ENCODE measurements around the gene SLC30A7. TPM values are rescaled to one million over a fixed set of nuclear protein-coding genes. Genes with fewer than 3 reads are reported as not detected.
A peak's percentile ranks its signal among the peaks of the same experiment; 100 is the strongest.
"Not testable (repeated sequence)": the region's sequence is repeated elsewhere in the genome, so short reads cannot be mapped to it uniquely, and the experiment has no call there.

Gene SLC30A7
- polyA plus RNA-seq, 3 donors: 15.4 to 20.9 (median 18.4) TPM

DNA sequence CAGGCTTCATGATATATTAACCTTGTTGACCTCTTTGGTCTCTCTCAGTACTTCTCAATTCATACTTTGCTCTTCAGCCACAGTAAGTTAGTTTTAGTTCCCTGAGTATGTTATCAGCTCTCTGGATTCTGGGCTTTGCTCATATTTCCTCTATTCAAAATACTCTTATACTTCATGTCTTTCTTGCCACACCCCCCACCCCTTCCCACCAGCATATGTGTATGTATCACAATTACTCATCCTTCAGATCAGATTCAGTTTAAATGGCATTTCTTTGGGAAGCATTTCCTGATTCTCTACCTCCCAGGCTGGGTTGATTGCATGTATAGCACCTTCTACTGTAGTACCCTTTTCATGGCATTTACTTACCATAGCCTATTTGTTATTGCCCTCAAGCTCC is 28.3 kb downstream of the SLC30A7 start:
- no peak for DNase-seq (ENCODE audit: extremely low read depth in 1 of 11, low read depth in 9 of 11, low spot score in 4 of 11)

DNA sequence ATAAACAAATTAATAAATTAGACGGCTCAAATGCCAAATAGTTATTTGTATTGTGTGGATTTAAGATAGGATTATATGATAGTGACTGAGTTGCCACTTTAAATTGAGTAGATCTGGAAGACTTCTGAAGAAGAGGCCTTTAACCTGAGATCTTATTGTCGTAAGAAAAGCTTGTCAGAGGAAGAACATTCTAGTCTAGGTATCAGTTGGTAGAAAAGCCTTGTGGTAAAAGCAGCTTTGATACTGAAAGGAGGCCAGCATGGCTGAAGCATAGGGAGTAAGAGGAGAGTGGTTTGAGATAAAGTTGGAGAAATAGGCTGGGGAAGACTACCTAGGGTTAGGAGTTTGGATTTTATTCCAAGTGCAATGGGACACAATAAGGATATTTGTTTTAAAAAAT is 29.1 kb downstream of the SLC30A7 start:
- no peak for DNase-seq (ENCODE audit: extremely low read depth in 1 of 11, low read depth in 9 of 11, low spot score in 4 of 11)

DNA sequence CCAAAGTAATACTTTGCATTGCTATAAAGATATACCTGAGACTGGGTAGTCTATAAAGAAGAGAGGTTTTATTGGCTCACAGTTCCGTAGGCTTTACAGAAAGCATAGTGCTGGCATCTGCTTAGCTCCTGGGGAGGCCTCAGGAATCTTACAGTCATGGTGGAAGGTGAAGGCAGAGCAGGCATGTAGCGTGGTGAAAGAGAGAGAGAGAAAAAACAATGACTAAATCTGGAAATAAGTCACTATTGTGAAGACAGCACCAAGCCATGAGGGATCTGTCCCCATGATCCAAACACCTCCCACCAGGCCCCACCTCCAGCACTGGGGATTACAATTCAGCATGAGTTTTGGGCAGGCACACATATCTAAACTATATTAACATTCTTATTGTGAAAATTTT is 30.4 kb downstream of the SLC30A7 start:
- no peak for DNase-seq (ENCODE audit: extremely low read depth in 1 of 11, low read depth in 9 of 11, low spot score in 4 of 11)

DNA sequence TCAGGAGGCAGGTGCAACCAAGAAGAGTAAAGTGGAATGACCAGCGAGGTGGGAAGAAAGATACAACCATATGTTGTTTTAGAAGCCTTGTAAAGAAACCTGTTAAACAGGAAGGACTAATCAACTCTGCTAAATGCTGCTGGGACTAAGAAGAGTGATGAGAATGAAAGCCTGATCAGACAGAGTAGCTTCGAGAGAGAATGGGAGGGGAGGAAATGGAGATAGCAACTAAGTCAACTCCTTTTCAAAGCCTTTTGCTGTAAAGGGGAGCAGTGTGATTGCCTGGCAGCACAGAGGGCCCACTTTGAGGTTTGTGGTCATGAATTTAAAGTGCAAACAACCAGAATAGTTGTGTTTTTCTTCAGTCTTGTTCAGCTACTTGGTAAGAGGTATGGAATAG is 31.4 kb downstream of the SLC30A7 start:
- no peak for DNase-seq (ENCODE audit: extremely low read depth in 1 of 11, low read depth in 9 of 11, low spot score in 4 of 11)

DNA sequence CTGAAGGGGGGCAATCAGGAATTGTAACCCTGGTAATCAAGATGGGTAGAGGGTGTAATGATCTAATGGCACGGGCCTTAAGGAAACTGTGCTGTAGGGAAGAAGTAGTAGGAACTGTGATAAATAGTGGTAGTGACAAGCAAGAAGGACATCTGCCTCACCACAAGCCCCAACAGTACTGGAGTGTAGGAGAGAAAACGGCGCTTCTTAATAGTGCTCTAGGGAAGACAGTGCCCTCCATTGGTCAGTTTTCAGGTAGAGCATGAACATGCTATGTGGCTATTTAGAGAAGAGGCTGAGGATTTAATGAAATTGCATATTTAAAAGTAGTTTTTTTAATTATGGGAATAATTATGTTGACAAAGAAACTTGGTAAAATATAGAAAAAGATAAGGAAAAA is 32.2 kb downstream of the SLC30A7 start:
- no peak for DNase-seq (ENCODE audit: extremely low read depth in 1 of 11, low read depth in 9 of 11, low spot score in 4 of 11)

DNA sequence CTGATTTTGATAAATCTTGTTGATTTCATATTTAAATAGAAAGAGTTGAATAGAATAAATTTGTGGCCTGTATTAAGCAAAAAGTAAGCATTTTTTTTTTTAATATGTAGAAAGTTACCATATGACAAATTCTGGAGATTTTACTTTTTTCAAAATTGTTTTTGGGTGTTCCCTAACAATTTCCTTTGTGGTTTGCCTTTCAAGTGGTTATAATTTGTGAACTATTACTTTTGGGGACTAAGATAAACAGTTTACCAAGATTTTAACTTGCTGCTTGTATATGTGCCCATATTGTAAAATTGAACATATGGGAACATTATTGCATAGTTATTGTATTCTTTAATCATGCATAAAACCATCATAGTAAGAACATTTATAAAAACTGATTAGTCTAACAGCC is 34.6 kb downstream of the SLC30A7 start:
- DNase-seq (ENCODE audit: extremely low read depth in 1 of 11, low read depth in 9 of 11, low spot score in 4 of 11): no peak

DNA sequence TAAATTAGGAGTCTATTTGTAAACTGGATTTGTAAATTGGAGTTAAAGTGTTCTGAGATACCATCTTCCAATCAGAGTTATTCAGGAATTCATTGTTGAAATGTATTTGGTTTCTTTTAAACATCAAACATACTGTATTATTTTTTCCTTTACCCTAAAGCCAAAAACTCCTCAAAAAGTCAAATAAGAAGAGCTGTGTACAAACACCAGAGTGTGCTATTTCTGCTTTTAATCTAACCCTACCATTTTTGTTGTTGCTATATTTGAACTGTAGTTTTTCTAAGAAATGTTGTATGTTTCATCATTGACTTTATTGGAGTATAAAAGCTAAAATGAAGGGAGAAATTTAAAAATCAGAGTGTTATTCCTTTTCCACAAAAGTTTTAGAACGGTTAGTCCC is 35.8 kb downstream of the SLC30A7 start:
- no peak for DNase-seq (ENCODE audit: extremely low read depth in 1 of 11, low read depth in 9 of 11, low spot score in 4 of 11)

DNA sequence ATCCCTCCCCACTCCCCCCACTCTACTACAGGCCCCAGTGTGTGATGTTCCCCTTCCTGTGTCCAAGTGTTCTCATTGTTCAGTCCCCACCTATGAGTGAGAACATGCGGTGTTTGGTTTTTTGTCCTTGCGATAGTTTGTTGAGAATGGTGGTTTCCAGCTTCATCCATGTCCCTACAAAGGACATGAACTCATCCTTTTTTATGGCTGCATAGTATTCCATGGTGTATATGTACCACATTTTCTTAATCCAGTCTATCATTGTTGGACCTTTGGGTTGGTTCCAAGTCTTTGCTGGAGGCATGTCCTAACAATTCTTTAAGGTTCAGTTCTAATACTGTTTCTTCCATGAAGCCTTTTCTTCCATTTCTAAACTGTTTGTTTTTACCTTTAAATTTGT is 37.7 kb downstream of the SLC30A7 start:
- not testable (repeated sequence) for DNase-seq (ENCODE audit: extremely low read depth in 1 of 11, low read depth in 9 of 11, low spot score in 4 of 11)

DNA sequence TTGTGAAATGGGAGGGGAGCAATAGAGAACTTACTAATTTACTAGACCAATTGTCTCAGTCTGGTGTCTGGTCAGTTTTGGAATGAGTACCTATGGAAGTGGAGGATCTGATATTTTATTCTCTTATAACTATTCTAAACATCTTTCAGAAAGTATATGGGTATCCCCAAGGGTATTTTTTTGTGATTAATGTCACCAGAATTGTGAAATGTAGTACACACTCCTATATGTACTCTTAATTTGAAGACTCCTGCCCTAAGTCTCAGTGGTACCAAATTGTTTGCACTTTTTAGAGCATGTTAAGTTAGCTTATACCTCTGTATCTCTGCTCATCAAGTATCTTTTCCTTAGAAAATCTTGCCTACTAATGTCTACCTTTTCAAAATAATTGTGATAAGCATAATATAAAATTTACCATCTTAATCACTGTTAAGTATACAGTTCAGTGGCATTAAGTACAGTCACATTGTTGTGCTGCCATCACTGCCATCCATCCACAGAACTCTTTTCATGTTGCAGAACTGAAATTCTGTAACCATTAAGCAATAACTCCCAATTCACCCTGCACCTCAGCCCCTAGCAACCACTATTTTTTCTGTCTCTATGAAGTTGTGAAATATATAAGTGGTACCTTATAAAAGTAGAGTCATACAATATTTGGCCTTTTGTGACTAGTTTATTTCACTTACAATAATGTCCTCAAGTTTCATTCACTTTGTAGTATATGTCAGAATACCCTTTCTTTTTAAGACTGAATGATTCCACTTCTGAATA is 40.5 kb downstream of the SLC30A7 start:
- no peak for DNase-seq (ENCODE audit: extremely low read depth in 1 of 11, low read depth in 9 of 11, low spot score in 4 of 11)

DNA sequence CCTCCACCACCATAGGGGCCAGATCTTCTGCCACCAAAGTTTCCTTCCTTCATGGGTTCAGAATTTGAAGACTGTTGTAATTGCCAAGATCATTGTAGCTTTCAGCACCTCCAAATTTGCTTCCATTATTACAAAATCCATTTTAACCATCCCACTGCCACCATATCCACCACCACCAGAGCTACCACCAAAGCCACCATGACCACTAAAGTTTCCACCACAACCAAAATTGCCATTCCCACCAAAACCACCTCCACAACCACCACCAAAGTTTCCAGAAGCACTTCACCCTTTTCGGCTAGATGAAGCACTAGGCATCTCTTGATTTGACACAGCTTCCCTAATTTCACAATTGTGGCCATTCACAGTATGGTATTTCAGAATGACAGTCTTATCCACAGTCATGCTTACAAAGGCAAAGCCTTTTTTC is 45.2 kb downstream of the SLC30A7 start:
- DNase-seq (ENCODE audit: extremely low read depth in 1 of 11, low read depth in 9 of 11, low spot score in 4 of 11): no peak

DNA sequence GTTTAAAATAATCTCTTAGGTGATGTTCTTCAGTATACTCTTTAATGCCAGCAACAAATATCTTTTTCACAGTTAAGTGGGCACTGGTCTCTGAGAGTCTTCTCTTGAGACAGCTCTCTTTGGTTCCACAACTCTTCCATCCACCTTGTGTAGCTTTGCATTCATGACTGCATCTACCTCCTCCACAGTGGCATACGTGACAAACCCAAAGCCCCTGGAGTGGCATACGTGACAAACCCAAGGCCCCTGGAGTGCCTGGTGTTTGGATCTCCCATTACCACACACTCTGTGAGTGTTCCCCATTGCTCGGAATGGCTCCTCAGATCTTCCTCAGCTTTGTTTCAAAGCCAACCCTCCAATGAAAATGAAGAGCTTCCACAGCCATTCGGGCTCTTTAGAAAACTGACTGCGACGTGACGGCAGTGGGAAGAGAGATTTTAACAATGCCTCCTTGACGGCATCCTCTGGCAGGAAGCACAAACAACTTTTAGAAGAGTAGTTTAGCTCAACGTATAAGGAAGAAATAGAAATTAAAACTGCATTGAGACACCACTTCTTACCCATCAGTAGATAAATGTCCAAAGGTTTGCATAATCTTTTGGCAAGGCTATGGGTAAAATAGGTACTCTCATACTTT is 45.8 kb downstream of the SLC30A7 start:
- no peak for DNase-seq (ENCODE audit: extremely low read depth in 1 of 11, low read depth in 9 of 11, low spot score in 4 of 11)

DNA sequence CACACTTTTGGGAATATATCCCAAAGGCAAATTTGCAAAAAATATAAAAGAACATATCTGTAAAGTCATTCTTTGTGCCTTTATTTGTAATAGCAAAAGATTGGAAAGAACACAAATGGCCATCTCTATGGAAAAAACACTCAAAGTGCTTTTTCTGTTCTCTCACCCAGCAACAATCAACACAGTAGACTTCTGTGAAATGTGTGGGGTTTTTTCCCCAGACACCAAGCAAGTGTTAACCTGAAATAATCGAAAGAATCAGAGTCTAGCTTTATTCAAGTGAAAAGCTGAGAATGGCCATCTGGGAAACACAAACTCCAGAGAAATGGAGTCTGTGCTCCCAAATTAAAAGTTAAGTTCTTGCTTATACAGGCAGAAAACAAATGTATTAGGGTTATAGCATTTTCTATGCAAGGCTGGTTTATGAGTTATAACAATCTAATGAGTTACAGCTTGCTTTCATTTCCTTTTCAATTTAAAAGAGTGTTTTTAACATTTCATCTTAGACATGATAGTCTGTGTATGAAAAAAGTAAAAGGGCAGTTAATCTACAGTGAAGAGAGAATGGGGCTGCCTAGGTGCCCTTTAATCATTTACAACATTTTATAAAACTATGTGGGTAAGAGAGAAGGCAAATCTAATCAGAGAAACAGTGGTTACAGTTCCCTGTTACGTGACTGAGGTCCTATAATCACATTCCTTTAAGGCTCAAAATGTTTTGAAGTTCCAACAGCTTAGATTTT is 46.6 kb downstream of the SLC30A7 start:
- no peak for DNase-seq (ENCODE audit: extremely low read depth in 1 of 11, low read depth in 9 of 11, low spot score in 4 of 11)

DNA sequence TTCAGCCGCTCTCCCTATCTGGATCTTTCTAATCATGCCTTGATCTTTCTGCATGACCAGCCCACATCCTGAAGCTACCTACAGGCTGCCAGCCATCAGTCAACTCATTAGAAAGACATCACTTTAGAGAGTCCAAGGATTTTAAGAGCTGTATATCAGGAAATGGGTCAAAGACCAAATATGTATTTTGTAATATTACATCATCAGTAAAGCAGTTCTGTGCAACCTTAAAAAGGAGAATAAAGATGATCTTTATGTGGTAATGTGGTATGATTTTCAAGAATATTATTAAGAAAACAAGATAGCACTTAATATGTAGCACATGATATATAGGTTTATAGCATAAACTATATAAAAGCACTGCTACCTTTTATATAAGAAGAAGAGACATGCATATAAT is 47.6 kb downstream of the SLC30A7 start:
- no peak for DNase-seq (ENCODE audit: extremely low read depth in 1 of 11, low read depth in 9 of 11, low spot score in 4 of 11)

DNA sequence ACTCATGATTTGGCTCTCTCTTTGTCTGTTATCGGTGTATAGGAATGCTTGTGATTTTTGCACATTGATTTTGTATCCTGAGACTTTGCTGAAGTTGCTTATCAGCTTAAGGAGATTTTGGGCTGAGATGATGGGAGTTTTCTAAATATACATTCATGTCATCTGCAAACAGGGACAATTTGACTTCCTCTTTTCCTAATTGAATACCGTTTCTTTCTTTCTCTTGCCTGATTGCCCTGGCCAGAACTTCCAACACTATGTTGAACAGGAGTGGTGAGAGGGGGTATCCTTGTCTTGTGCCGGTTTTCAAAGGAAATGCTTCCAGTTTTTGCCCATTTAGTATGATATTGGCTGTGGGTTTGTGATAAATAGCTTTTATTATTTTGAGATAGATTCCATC is 50.2 kb downstream of the SLC30A7 start:
- not testable (repeated sequence) for DNase-seq (ENCODE audit: extremely low read depth in 1 of 11, low read depth in 9 of 11, low spot score in 4 of 11)

DNA sequence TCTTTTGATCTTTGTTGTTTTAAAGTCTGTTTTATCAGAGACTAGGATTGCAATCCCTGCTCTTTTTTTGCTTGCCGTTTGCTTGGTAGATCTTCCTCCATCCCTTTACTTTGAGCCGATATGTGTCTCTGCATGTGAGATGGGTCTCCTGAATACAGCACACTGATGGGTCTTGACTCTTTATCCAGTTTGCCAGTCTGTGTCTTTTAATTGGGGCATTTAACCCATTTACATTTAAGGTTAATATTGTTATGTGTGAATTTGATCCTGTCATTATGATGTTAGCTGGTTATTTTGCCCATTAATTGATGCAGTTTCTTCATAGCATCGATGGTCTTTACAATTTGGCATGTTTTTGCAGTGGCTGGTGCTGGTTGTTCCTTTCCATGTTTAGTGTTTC is 51.9 kb downstream of the SLC30A7 start:
- DNase-seq (ENCODE audit: extremely low read depth in 1 of 11, low read depth in 9 of 11, low spot score in 4 of 11): not testable (repeated sequence)

DNA sequence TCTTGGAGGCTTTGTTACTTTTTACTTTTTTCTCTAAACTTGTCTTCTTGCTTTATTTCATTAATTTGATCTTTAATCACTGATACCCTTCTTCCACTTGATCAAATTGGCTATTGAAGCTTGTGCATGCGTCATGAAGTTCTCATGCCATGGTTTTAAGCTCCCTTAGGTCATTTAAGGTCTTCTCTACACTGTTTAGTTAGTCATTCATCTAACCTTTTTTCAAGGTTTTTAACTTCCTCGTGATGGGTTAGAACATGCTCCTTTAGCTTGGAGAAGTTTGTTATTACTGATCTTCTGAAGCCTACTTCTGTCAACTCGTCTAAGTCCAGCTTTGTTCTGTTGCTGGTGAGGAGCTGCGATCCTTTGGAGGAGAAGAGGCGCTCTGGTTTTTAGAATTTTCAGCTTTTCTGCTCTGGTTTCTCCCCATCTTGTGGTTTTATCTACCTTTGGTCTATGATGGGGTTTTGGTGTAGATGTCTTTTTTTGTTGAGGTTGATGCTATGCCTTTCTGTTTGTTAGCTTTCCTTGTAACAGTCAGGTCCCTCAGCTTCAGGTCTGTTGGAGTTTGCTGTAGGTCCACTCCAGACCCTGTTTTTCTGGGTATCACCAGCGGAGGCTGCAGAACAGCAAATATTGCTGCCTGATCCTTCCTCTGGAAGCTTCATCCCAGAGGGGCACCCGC is 53.0 kb downstream of the SLC30A7 start:
- DNase-seq (ENCODE audit: extremely low read depth in 1 of 11, low read depth in 9 of 11, low spot score in 4 of 11): not testable (repeated sequence)

DNA sequence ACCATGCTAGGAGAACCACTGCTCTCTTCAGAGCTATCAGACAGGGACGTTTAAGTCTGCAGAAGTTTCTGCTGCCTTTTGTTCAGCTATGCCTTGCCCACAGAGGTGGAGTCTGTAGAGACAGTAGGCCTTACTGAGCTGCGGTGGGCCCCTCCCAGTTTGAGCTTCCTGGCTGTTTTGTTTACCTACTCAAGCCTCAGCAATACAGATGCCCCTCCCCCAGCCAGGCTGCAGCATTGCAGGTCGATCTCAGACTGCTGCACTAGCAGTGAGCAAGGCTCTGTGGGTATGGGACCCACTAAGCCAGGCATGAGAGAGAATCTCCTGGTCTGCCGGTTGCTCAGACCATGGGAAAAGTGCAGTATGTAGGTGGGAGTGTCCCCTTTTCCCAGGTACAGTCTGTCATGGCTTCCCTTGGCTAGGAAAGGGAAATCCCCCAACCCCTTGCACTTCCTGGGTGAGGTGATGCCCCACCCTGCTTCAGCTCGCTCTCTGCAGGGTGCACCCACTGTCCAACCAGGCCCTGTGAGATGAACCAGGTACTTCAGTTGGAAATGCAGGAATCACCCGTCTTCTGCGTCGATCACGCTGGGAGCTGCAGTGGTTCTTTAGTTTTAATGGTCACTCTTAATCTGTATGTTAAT is 53.7 kb downstream of the SLC30A7 start:
- peak in 3 of 11 donors; percentile 13 to 29 (median 19) for DNase-seq (ENCODE audit: extremely low read depth in 1 of 11, low read depth in 9 of 11, low spot score in 4 of 11)

DNA sequence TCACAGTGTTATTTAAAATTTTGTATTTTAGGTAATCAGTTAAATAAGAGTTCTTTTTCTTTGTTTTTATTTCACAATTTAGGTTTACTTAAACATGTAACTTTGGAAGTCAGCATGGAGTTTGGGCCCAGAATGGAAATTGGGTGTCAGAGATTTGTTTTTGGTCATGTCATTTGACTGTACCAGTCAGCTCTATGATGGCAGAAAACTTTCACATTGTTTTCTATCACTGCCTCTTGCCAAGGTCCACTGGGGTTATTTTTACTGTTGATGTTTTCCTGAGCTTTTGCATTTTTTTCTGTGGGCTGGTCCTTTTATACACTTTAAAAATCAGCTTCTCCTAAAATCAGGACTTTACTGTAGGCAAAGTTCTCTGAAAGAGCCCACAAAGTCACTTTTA is 54.4 kb downstream of the SLC30A7 start:
- no peak for DNase-seq (ENCODE audit: extremely low read depth in 1 of 11, low read depth in 9 of 11, low spot score in 4 of 11)

DNA sequence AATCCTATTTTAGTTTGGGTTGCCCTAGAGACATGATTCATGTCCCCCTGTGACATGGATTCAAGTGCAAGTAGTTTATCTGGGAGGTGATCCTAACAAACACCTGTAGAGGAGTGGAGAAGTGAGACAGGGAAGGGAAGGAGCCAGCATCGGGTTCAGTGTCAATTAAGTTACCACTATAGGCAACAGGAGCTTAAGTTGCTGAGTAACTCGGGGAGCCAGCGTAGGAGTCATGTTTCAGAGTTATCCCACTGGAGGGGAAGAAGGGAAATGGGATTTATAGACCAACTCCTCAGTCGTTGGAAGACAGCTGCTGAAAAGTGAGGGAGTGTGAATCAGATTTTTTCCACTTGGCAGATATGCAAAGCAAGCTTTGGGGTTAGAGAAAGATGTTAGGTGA is 54.9 kb downstream of the SLC30A7 start:
- peak in 10 of 11 donors; percentile 15 to 59 (median 37) for DNase-seq (ENCODE audit: extremely low read depth in 1 of 11, low read depth in 9 of 11, low spot score in 4 of 11)
